Prostate gland (tissue), 2 donors: ENCODE data around the gene KCNK5. TPM values are rescaled to one million over a fixed set of nuclear protein-coding genes. Genes with fewer than 3 reads are reported as not detected.

Experiments
- DNase-seq: peaks from one replicate; pipeline ENCODE4 v3.0.0-alpha.2; 2019; ENCODE audit warnings: low spot score
- H3K27ac ChIP-seq, 2 donors: fragments of 200-600 bp; sonication (generic); 2 replicates each; pipeline ENCODE4 v1.5.1; 2017 to 2019
- H3K27me3 ChIP-seq: fragments of 200-600 bp; sonication (generic); replicated peaks from 2 replicates; pipeline ENCODE4 v1.5.1; 2019; ENCODE audit not compliant: insufficient read depth
- H3K36me3 ChIP-seq, 2 donors: fragments of 200-600 bp; sonication (generic); 1 replicate in 1 of 2; 2 replicates in 1 of 2; pipeline versions ENCODE4 v1.5.1 to v1.8.1; 2017 to 2019
- H3K4me1 ChIP-seq: fragments of 200-600 bp; sonication (generic); replicated peaks from 2 replicates; pipeline ENCODE4 v1.5.1; 2019
- H3K4me3 ChIP-seq, 2 donors: fragments of 200-600 bp; sonication (generic); 2 replicates each; pipeline ENCODE4 v1.5.1; 2017 to 2019
- H3K9me3 ChIP-seq: fragments of 200-600 bp; sonication (generic); 2 replicates; pipeline ENCODE4 v1.5.1; 2017
- CTCF ChIP-seq, 4 experiments: fragments of 200-600 bp in 2 of 4; fragments of 450-650 bp in 2 of 4; sonication (generic) in 2 of 4; IDR thresholded peaks; 1 replicate in 3 of 4; 2 replicates in 1 of 4; pipeline ENCODE4 v1.5.1; 2016 to 2019; ENCODE audit warnings: antibody characterized with exemption in 4 of 4, mild to moderate bottlenecking in 2 of 4, moderate library complexity in 2 of 4
- POLR2A ChIP-seq: fragments of 450-650 bp; IDR thresholded peaks from one replicate; pipeline ENCODE4 v1.6.1; 2016; ENCODE audit warnings: antibody characterized with exemption, mild to moderate bottlenecking
- POLR2AphosphoS5 ChIP-seq: sonication (generic); formaldehyde crosslinking; IDR thresholded peaks from one replicate; pipeline ENCODE4 v1.6.1; 2017; ENCODE audit warnings: antibody characterized with exemption
- WGBS: methylation state at CpG from one replicate; pipeline ENCODE4 v1.1.5; 2018; 5-methylcytosine and 5-hydroxymethylcytosine counted together
- intact Hi-C: fragments of 100-400 bp; cut with DNase I; formaldehyde crosslinking; loops from one replicate; pipeline ENCODE4 v1.14.2; 2022
- total RNA-seq, 2 donors: library from RNA; depleted of rRNA; stranded (reverse); fragments of >200 nt; gene quantifications; one replicate each; pipeline ENCODE4 v1.1.0, GENCODE V29; 2016

The KCNK5 gene
- total RNA-seq, 2 donors from 2014 or later: 1.8 to 2.7 TPM

DNA sequence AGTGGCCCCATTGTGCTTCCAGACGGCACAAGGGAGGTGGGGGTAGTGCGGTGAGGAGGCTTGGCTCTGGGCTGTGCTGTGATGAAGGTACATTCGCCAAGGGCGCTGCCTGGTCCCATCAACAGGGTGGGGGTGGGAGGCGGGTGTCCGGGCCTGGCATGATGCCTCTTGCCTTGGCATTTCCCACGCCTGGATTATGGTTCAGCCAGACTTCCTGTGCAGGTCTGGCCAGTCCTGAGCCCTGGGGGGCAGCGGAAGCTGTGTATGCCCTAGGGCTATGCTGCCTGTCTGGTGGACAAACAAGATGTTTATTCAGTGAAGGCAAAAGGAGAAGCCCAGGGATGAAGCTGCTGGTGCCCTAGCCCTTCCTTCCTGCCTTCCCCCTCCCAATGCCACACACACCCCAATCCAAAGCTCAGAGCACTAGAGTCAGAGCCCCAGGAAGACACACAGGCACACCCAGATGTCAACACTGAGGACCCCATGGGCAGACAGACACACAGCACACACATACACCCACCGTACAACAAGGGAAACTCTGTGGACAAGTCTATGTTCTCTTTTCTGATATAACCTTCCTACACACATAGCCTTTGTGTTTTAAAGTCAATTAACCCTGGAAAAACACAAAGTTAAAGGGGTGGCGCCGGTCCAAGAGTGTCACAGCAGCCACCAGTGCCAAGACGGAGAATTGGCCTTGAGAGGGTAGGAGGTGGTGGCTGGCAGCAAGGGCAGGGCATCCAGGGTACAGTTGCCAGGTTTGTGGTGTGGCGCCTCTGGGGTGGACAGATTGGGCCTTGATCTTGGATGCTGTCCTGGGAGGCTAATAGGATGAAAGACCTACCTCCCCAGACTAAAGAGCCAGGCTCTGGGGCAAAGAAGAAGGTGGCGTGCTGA lies 59.6 kb downstream of the KCNK5 start:
- no peak overlapping the region for H3K27ac ChIP-seq
- DNase-seq: peak; percentile 32
- no peaks in the 10 kb centered on the region for H3K9me3 ChIP-seq
- no peaks in the 10 kb centered on the region for H3K27me3 ChIP-seq
- WGBS: 48% methylated on average over 14 of the region's 14 CpGs
- H3K4me1 ChIP-seq: no peaks in the 10 kb centered on the region
- H3K36me3 ChIP-seq: no peaks in the 10 kb centered on the region
- TF ChIP-seq POLR2AphosphoS5 (no peak), CTCF (IDR thresholded peaks at IDR 0.05) (no peak), POLR2A (no peak)
- intact Hi-C loops: no loop called here
- no peak overlapping the region for H3K4me3 ChIP-seq

DNA sequence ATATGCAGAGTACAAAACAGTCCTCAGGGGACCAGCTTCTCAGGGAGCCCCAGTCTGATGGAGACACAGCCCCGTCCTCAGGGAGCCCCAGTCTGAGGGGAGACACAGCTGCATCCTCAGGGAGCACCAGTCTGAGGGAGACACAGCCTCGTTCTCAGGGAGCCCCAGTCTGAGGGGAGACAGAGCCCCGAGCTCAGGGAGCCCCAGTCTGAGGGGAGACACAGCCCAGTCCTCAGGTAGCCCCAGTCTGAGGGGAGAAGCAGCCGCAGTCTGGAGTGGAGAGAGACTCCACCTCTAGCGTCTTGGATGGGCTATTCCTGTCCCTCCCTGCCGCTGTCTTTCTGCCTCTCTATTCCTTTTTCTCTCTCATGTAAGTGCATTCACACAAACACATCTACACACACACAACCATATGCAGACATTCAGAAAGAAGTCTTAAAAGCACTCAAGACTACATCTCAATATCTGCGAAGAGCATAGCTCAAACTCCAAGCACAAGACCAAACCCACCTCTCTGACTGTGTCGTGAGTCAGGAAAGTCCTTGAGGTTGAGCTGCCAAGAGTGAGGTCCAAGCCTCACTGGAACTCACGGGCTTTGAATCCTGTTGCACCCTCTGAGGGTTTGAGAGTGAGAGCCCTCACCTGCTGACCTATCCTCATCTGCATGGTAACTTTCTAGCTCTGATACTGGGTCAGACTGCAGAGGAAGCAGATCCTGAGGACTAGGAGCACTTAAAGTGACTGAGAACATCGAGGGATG lies 61.2 kb downstream of the KCNK5 start:
- no peak for DNase-seq
- intact Hi-C loops: no loop called here
- Histone ChIP-seq H3K4me3 (no peak overlapping the region), H3K36me3 (no peaks in the 10 kb centered on the region), H3K27ac (no peak overlapping the region), H3K27me3 (no peaks in the 10 kb centered on the region), H3K9me3 (no peaks in the 10 kb centered on the region), H3K4me1 (no peaks in the 10 kb centered on the region)
- 91% methylated on average over 10 of the region's 10 CpGs for whole genome bisulfite sequencing
- TF ChIP-seq POLR2A (no peak), CTCF (IDR thresholded peaks at IDR 0.05) (no peak), POLR2AphosphoS5 (no peak)

- no peak for TF ChIP-seq CTCF (IDR thresholded peaks at IDR 0.05)
- TF ChIP-seq POLR2A: no peak
- no peak for TF ChIP-seq POLR2AphosphoS5
- WGBS: 92% methylated on average over 5 of the region's 5 CpGs
- no peaks in the 10 kb centered on the region for H3K36me3 ChIP-seq
- no peaks in the 10 kb centered on the region for H3K9me3 ChIP-seq
- intact Hi-C loops: no loop called here
- H3K27ac ChIP-seq: no peak overlapping the region
- H3K27me3 ChIP-seq: no peaks in the 10 kb centered on the region
- H3K4me1 ChIP-seq: no peaks in the 10 kb centered on the region
- H3K4me3 ChIP-seq: no peak overlapping the region
- no peak for DNase-seq
Observed at GRCh38 chr6:39167321-39167720, 62.0 kb downstream of the KCNK5 start.

DNA sequence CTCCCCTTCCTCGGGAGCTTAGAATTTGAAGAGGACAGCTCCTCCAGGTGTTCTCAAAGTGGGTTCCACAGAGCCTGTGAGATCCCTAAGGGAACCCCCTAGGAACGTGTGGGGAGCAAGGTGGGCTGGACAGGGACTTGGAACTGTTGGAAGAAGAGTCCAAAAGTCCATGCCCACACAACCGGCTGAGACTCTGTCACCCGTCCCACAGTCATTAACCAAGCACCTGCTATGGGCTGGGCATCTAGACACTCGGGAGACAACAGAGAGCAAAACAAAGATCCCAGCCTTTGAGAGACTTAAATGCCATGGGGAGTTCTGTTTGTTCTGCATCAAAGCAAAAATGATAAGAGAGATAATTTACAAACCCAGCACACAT lies 62.4 kb downstream of the KCNK5 start:
- no peaks in the 10 kb centered on the region for H3K9me3 ChIP-seq
- no peak for DNase-seq
- no peak overlapping the region for H3K4me3 ChIP-seq
- H3K27ac ChIP-seq: no peak overlapping the region
- H3K4me1 ChIP-seq: no peaks in the 10 kb centered on the region
- TF ChIP-seq CTCF (IDR thresholded peaks at IDR 0.05): no peak
- no peak for TF ChIP-seq POLR2A
- TF ChIP-seq POLR2AphosphoS5: no peak
- WGBS: 71% methylated on average over 5 of the region's 5 CpGs
- H3K27me3 ChIP-seq: no peaks in the 10 kb centered on the region
- H3K36me3 ChIP-seq: no peaks in the 10 kb centered on the region
- intact Hi-C loops: loop anchor here (1.0 kb wide), 1 partner anchor 136 kb away; no protein-coding TSS in a partner anchor
